ENCODE measurements around the gene ASCC1.

The ASCC1 gene

DNA sequence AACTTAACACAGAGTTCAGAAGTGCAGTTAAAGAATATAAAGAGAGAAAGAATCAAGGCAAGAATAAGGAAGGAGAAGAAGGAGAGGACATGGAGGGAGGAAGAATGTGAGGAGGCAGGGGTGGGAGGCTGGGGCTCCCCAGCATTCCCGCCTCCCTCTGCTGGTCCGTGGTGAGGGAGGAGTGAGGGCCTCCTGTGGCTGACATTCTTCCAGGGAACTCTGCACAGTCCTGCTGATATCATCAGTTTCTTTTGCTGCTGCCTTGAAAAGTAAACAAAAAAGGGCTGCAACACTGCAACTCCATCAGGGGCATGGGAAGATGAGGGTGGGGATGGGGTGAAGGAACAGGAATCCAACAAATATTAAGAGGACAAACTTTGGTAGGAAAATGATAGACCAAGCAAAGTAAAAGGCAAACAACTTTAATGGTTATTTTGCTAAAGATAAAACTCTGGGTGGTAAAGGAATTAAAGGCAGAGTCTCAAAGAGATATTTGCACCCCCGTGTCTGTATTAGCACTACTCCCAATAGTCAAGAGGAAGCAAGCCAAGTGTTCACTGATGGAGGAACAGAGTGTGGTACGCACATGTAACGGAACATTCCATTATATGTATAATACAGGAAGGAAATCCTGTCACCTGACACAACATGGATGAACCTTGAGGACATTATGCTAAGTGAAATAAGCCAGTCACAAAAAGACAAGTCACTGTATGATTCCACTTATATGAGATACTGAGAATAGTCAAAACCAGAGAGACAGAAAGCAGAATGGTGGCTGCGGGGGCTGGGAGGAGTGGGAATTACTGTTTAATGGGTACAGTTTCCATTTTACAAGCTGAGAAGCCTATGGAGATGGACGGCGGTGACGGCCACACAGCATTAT is 119.7 kb downstream of the ASCC1 start:
- DNase-seq, result peak; percentile 47

- no peak for DNase-seq
Observed at GRCh38 chr10:72095195-72095594, 120.9 kb downstream of the ASCC1 start.

DNA sequence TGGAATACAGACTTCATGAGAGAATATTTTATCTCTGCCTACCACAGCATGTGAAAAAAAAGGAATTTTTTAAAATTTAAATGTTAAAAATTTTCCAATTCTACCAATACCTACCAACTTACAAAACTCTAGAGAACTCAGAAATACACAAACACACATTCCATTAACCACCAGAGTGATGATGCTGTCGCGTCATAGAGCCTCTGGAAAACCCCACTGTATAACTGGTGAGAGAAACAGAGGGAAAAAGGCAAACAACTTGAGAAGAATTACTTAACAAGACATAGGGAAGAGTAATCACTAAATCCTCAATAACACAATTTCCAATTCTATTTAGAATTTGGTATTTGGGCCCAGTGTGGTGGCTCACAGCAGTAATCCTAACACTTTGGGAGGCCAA is 121.5 kb downstream of the ASCC1 start:
- no peak for DNase-seq

DNA sequence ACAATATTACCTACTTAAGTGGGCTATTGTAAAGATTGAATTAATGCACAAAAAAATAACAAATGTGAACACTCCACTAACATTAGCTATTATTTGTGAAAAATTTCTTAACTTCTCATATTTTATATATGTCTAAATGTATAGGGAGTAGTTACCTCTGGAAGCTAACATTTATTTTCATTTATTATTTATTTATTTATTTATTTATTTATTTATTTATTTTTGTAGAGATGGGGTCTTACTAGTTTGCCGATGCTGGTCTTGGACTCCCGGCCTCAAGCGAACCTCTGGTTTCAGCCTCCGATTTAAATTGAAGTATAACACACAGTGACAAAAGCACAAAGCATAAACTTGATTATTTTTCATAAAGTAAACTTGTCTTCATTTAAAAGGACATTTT is 122.6 kb downstream of the ASCC1 start:
- DNase-seq, result no peak

- DNase-seq, result no peak
Observed at GRCh38 chr10:72092987-72093386, 123.1 kb downstream of the ASCC1 start.

GRCh38 chr10:72092171-72092924 is 123.7 kb downstream of the ASCC1 start:
- DNase-seq, result no peak

GRCh38 chr10:72090326-72090725 is 125.8 kb downstream of the ASCC1 start:
- no peak for DNase-seq

DNA sequence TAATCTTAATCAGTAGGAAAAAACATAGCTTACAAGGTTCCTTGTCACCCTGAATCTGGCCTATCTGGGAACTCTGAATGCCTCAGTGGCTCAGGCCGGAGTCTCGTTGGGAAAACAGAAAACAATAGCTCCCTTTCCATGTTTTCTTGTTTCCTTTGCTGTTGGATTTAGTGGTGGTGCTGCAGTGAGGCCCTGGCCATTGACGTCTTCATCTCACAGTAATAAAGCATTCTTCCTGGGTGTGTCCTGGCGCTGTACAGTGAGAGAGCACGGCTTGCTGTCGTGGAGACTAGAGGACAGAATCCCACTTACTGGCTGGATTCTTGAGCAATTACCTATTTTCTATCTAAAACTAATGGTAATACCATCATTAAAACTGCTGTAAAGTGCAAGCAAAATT is 126.5 kb downstream of the ASCC1 start:
- DNase-seq, result no peak

DNA sequence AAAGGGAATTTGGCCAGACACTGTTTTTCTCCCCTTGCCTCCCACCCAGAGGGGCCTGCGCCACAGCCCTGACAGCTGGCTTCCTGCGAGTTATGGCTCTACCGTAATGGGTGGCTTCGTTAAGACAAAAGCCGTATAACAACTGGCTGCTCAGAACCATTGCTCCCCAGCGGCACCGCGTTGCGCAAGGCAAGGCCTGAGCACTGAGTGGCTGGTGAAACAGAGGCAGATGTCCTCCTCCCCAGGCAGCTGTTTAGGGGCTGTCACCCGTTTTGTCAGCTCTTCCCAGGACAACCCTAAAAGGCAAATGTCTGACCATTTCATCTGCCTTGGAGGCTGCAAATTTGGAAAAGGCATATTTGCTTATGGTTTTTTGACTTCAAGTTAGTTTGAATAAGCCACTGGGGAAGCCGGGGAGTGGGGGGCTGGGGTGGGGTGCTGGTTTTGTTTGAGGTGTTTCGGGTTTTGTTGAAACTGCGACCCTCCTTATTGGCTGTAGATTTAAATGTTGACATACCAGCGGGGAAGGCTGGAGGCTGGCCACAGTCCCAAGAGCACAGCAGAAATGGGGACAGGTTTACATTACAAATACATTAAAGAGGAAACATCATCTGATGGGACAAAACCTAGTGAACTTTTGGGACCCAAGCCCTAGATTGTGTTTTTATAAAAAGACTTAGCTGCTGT is 127.0 kb downstream of the ASCC1 start:
- DNase-seq, result no peak

DNA sequence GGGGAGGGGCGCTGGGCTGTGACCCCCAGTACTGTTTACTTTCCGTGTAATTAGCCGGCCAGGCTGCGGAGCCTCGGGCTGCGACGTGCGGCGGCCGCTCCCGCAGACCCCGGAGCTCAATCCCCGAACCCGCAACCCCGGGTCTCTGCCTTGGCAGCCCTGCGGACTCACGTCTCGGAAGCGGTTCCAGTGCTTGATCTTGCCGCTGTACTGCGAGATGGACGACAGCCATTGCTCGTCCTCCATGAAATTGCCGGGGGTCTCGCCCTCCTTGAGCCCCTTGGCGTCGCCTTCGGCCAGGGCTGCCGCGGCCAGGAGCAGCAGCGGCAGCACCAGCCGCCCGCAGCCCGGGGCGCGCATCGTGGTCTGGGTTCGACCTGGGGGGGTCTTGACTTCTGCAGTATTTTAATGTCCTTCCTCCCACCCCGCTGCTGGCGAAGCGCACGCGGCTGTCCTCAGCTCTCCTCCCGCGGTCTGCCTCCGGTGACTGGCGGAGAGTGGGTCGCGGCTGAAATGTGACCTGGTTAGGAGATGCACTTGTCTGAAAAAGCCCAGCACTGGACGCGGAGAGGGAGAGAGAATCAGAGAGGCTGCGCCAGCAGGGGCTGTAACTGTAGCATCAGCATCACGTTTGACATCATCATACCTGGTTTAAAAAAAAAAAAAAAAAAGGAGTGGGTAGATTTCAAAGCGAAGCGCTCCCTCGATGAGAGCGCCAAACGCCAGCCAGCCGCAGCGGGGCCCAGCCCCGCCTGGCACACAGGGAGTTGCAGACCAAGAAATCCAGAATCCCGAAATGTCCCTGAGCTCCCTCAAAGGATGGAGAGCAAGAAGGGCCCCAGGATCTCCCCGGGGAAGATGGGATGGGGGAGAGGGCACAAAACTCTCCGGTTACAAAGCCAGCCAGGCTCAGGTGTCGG is 127.8 kb downstream of the ASCC1 start, which contains the start of gene SPOCK2:
SPOCK2 (minus strand) TSS at position 583 of the 920 bp plus-strand sequence; CDS start at position 360, 223 bp downstream.
- DNase-seq, result no peak

- no peak for DNase-seq
Observed at GRCh38 chr10:72087392-72087968, 128.6 kb downstream of the ASCC1 start.

- DNase-seq, result no peak
Observed at GRCh38 chr10:72086466-72087391, 129.3 kb downstream of the ASCC1 start.

DNA sequence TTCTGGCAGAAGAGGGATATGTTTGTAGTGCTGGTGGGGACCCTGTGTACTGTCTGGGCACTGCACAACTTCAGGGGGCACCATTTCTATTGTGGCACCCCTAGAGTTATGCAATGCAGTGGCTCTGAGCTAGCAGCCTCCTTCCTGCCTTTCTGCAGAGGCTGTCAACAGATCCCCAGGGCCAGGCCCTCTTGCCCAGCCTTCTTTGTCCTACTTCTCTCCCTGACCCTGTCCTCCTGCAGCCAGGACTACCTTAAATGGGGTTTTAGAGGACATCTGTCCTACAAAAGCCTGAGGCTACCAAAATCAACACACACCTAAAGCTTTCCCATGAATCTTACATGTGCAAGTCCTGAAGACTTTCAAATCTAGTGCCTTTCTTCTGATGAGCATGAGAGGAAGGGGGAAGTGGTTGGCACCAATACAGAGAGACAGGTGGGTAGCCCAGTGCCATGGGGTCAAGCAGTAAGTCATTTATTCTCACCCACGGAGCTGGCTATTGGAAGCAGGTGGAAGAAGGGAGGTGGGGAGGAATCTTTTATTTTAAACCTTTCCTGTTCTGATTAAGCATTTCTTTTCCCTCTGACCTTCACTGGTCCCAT is 130.1 kb downstream of the ASCC1 start:
- DNase-seq, result no peak

DNA sequence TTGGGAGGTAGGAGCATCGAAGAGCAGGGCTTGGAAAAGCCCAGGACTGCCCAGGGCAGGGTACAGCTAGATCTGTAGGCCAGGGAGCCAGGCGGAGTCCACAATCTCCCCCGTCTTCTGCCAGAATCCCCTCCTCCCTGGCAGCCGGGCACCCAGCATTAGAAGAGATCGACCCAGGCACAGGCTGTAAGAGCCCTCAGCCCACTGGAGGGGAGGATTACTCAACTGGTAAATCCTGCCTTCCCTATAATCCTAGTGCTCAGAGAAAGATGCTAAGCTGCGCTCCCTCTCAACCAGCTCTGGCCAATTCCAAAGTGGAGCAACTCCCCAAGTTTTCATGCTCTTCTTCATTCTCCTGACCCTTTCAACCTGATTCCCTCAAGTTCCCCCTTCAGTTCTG is 130.9 kb downstream of the ASCC1 start:
- no peak for DNase-seq

GRCh38 chr10:72083790-72084459 is 132.2 kb downstream of the ASCC1 start:
- no peak for DNase-seq

DNA sequence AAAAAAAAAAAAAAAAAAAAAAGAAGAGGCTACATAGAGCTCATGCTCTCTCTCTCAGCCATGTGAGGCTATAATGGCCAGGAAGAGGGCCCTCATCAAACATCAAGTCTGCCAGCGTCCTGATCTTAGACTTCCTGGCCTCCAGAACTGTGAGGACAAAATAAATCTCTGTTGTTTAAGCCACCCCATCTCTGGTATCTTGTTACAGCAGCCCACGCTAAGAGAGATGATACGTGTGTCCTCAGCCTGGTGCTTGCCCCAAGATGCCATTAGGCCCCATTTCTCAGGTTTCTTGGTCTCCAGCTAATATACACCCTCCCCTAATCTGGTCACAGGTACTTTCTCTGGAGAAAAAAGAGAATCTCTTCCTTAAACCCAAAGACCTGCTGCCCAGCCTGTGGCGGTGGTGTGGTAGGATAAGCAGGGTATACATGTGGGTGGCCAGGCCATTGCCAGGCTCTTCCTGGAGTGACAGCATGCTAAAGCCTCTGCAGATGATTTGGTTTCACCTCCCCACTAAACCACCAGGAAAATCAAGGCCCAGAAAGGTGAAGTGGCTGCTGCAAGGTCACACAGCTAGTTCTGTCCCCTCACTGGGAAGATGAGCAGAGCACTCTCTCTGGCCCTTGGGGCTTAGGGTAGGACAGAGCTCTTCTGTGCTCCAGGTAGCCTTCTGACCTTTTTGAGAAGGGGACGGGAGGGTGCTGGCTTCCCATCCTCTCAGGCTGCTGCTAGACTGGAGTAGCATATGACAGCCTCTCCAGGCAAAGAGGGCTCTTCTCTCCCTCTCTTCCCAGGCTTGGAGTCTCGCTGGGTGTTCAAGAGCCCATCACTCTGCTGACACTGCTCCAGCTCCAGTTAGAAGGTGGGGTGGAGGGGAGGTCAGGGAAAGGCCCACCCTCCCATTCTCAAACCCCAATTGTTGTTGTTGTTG is 133.0 kb downstream of the ASCC1 start:
- no peak for DNase-seq

DNA sequence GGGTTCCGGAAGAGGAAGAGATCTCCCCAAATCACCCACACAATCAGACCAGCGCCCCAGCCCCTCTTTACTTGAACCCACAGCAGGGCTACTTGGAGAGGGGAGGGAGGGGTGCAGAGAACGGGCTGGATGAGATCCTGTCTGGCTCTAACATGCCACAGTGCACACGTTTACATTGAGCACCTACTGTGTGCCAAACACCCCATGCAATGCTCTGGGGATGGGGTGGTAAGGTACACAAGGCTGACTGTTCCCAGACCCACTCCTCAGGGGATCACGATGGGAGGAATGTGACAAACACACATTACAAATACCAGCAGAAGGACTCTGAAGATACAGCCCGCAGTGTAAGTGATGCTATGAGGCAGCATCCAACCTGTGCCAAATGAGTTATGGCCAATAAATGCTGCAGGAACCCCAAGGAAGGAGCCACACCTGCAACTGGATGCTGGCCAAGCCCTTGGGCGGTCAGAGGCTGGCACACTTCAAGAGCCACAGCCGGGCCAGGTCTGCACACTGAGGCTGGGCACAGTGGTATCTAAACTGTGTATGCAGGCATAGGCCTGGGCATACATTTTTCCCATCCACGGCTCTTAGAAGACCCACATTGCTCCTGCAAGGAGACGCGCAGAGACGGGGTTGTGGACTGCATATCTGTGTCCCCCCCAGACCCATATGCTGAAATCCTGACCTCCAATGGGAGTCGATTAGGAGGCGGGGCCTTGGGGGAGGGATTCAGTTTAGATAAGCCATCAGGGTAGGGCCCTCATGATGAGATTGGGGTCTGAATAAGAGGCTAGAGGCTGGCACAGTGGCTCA is 134.1 kb downstream of the ASCC1 start:
- no peak for DNase-seq

DNA sequence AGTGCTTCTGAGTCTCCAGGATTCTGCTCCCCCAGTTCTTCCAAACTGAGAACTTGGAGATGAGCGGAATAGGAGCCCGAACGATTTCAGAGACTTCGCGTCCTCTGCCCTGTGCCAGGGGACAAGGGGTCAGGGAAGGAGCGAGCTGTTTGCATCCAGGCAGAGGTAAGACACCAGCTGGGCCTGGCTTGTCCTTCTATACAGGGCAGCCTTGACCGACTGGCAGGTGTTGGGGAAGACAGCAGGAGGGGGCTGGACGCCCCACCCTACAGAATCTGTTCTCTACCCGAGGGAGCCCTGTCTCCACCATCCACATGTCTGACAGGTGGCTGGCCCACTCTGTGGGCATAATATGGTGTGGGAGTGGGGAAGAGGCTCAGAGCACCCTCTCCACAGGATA is 134.9 kb downstream of the ASCC1 start:
- DNase-seq, result no peak

Measured in fibroblast of skin of right quadriceps (primary cell).